Effector memory CD8-positive, alpha-beta T cell (primary cell): ENCODE measurements around the gene ZNF248.
"Not testable (repeated sequence)": the region's sequence is repeated elsewhere in the genome, so short reads cannot be mapped to it uniquely, and the experiment has no call there.

ENCODE experiments used
- ATAC-seq: fragments of 150-1000 bp; cut with Tn5 transposase; replicated peaks from 2 replicates; pipeline ENCODE4 v1.10.0; 2021; ENCODE audit warnings: mild to moderate bottlenecking, moderate library complexity
- DNase-seq, 3 experiments: peaks; one replicate each; pipeline ENCODE4 v3.0.0; 2021
- H3K27ac Mint-ChIP-seq, 2 donors: one replicate each; pipeline ENCODE4 v1.8.0; 2022; ENCODE audit warnings: mild to moderate bottlenecking in 2 of 2, mixed read lengths in 2 of 2, moderate library complexity in 2 of 2
- H3K27me3 Mint-ChIP-seq, 2 donors: one replicate each; pipeline ENCODE4 v1.8.0; 2022; ENCODE audit warnings: mixed read lengths in 2 of 2
- H3K36me3 Mint-ChIP-seq: one replicate; pipeline ENCODE4 v1.8.0; 2022; ENCODE audit warnings: mild to moderate bottlenecking, moderate library complexity, mixed read lengths; ENCODE audit not compliant: insufficient read depth
- H3K4me1 Mint-ChIP-seq, 2 donors: one replicate each; pipeline ENCODE4 v1.8.0; 2022; ENCODE audit warnings: low read depth in 2 of 2, mixed read lengths in 2 of 2
- H3K4me3 Mint-ChIP-seq, 2 donors: one replicate each; pipeline ENCODE4 v1.8.0; 2022; ENCODE audit warnings: mild to moderate bottlenecking in 2 of 2, mixed read lengths in 2 of 2, moderate library complexity in 2 of 2
- H3K9me3 Mint-ChIP-seq, 2 donors: one replicate each; pipeline ENCODE4 v1.8.0; 2022; ENCODE audit warnings: mixed read lengths in 2 of 2

ZNF248 gene

GRCh38 chr10:37752334-37752875 lies 105.0 kb downstream of the ZNF248 start:
- Mint-ChIP-seq H3K36me3 (no peaks in the 10 kb centered on the region), H3K9me3 (peaks cover 9 to 16% of the 10 kb centered on the region in 2 donors), H3K4me1 (no peaks in the 10 kb centered on the region), H3K4me3 (no peak overlapping the region), H3K27ac (no peak overlapping the region), H3K27me3 (no peaks in the 10 kb centered on the region)
- DNase-seq (no peak), ATAC-seq (no peak)

GRCh38 chr10:37748170-37748569 lies 109.2 kb downstream of the ZNF248 start:
- Mint-ChIP-seq H3K36me3 (no peaks in the 10 kb centered on the region), H3K27ac (no peak overlapping the region), H3K9me3 (peaks cover 11 to 22% of the 10 kb centered on the region in 2 donors), H3K27me3 (no peaks in the 10 kb centered on the region), H3K4me3 (no peak overlapping the region), H3K4me1 (no peaks in the 10 kb centered on the region)
- DNase-seq, result no peak
- ATAC-seq, result no peak

- peaks cover 10 to 19% of the 10 kb centered on the region in 2 donors for H3K9me3 Mint-ChIP-seq
- no peak for DNase-seq
- H3K27me3 Mint-ChIP-seq, result no peaks in the 10 kb centered on the region
Observed at GRCh38 chr10:37747081-37747480, 110.3 kb downstream of the ZNF248 start.

GRCh38 chr10:37741831-37742230 lies 115.6 kb downstream of the ZNF248 start:
- no peak overlapping the region for H3K27ac Mint-ChIP-seq
- peaks cover 5 to 10% of the 10 kb centered on the region in 2 donors for H3K9me3 Mint-ChIP-seq
- ATAC-seq (no peak), DNase-seq (no peak)
- H3K27me3 Mint-ChIP-seq, result no peaks in the 10 kb centered on the region
- H3K36me3 Mint-ChIP-seq, result no peaks in the 10 kb centered on the region
- H3K4me1 Mint-ChIP-seq, result no peaks in the 10 kb centered on the region
- H3K4me3 Mint-ChIP-seq, result no peak overlapping the region

More at GRCh38 chr10:37747081-37747480, 110.3 kb downstream of the ZNF248 start:
- H3K27ac Mint-ChIP-seq, result no peak overlapping the region
- no peaks in the 10 kb centered on the region for H3K36me3 Mint-ChIP-seq
- H3K4me3 Mint-ChIP-seq, result no peak overlapping the region
- H3K4me1 Mint-ChIP-seq, result no peaks in the 10 kb centered on the region
- ATAC-seq, result no peak

GRCh38 chr10:37739181-37739580 lies 118.2 kb downstream of the ZNF248 start:
- Mint-ChIP-seq H3K9me3 (peaks cover 0 to 10% of the 10 kb centered on the region in 2 donors), H3K36me3 (no peaks in the 10 kb centered on the region), H3K27ac (no peak overlapping the region), H3K4me1 (no peaks in the 10 kb centered on the region), H3K27me3 (no peaks in the 10 kb centered on the region), H3K4me3 (no peak overlapping the region)
- no peak for ATAC-seq
- no peak for DNase-seq

- peaks cover 0 to 12% of the 10 kb centered on the region in 2 donors for H3K9me3 Mint-ChIP-seq
- H3K27ac Mint-ChIP-seq, H3K4me1 Mint-ChIP-seq, H3K4me3 Mint-ChIP-seq, H3K36me3 Mint-ChIP-seq, H3K27me3 Mint-ChIP-seq, DNase-seq, ATAC-seq: not testable (repeated sequence)
Observed at GRCh38 chr10:37738241-37738640, 119.2 kb downstream of the ZNF248 start.

GRCh38 chr10:37737336-37737735 lies 120.1 kb downstream of the ZNF248 start:
- Mint-ChIP-seq H3K9me3 (peaks cover 0 to 12% of the 10 kb centered on the region in 2 donors), H3K4me1 (no peaks in the 10 kb centered on the region), H3K4me3 (no peak overlapping the region), H3K36me3 (no peaks in the 10 kb centered on the region), H3K27me3 (no peaks in the 10 kb centered on the region), H3K27ac (no peak overlapping the region)
- DNase-seq, result no peak
- ATAC-seq, result no peak

GRCh38 chr10:37736120-37736519 lies 121.3 kb downstream of the ZNF248 start:
- Mint-ChIP-seq H3K4me3 (no peak overlapping the region), H3K4me1 (no peaks in the 10 kb centered on the region), H3K36me3 (no peaks in the 10 kb centered on the region), H3K9me3 (peaks cover 0 to 12% of the 10 kb centered on the region in 2 donors), H3K27ac (no peak overlapping the region), H3K27me3 (no peaks in the 10 kb centered on the region)
- no peak for DNase-seq
- no peak for ATAC-seq

- Mint-ChIP-seq H3K4me3 (no peak overlapping the region), H3K27me3 (no peaks in the 10 kb centered on the region), H3K36me3 (no peaks in the 10 kb centered on the region), H3K4me1 (no peaks in the 10 kb centered on the region), H3K9me3 (peaks cover 0 to 14% of the 10 kb centered on the region in 2 donors), H3K27ac (no peak overlapping the region)
- ATAC-seq, result no peak
- DNase-seq, result no peak
Observed at GRCh38 chr10:37734971-37735370, 122.4 kb downstream of the ZNF248 start.
